ENCODE data around the gene IL17C. TPM values are rescaled to one million over a fixed set of nuclear protein-coding genes. Genes with fewer than 3 reads are reported as not detected.
A peak's percentile ranks its signal among the peaks of the same experiment; 100 is the strongest.

The IL17C gene
- total RNA-seq, 6 donors from 2014 or later: 0.40 to 0.76 TPM; not detected in 4

DNA sequence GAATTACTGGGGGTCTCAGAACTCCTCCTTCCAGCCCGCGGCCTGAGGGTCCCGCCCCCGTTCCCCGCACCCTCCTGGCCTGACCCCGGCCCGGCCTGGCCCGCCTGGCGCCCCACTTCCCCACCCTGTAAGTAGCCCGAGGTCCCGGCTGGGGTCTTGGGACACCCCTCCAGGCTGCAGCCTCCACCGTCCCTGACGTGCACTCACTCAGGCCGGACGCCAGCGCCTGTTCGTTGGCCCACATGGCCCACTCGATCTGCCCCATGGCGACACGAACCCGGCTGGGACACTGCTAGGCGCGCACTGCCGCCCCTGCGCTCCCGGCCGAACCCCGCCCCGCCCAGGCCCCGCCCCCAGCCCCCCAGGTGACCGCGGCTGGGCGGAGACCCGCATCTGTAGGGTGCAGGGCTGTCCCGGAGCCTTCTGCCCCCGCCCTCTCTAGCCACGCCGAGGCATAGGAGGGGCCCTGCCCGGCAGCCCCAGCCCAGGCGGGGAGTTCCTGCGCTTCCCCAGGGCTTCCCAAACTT is 12.4 kb downstream of the IL17C start, which contains the start of gene CYBA:
Gene CYBA (minus strand): TSS at position 305 of the 527 bp plus-strand sequence. CDS start 40 bp downstream, at position 265.
- H3K27me3 ChIP-seq: no peaks in the 10 kb centered on the region
- H3K9me3 ChIP-seq: no peaks in the 10 kb centered on the region
- H3K4me3 ChIP-seq: peak within 1 kb of the TSS; percentile 71 to 91 (median 86)
- H3K4me1 ChIP-seq: peaks cover 16 to 47% (median 28%) of the 10 kb centered on the region in 4 donors
- H3K27ac ChIP-seq: peak within 1 kb of the TSS; percentile 87 to 97 (median 92)
- WGBS, 2 donors: 0% methylated on average over 10 to 22 of the region's 41 CpGs
- peak; percentile 91 to 96 for DNase-seq
- TF ChIP-seq EP300 (IDR thresholded peaks at IDR 0.05) (no peak), POLR2A (IDR thresholded peaks at IDR 0.05) (peak in 2 of 4 donors; percentile 26 to 76), POLR2AphosphoS5 (IDR thresholded peaks at IDR 0.05) (peak; percentile 59 to 71)
- TF ChIP-seq, protein P1, sequence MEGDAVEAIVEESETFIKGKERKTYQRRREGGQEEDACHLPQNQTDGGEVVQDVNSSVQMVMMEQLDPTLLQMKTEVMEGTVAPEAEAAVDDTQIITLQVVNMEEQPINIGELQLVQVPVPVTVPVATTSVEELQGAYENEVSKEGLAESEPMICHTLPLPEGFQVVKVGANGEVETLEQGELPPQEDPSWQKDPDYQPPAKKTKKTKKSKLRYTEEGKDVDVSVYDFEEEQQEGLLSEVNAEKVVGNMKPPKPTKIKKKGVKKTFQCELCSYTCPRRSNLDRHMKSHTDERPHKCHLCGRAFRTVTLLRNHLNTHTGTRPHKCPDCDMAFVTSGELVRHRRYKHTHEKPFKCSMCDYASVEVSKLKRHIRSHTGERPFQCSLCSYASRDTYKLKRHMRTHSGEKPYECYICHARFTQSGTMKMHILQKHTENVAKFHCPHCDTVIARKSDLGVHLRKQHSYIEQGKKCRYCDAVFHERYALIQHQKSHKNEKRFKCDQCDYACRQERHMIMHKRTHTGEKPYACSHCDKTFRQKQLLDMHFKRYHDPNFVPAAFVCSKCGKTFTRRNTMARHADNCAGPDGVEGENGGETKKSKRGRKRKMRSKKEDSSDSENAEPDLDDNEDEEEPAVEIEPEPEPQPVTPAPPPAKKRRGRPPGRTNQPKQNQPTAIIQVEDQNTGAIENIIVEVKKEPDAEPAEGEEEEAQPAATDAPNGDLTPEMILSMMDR (IDR thresholded peaks at IDR 0.05): no peak
- peak; percentile 80 to 90 for ATAC-seq (ENCODE audit: low FRiP score in 2 of 2)
- peaks cover 0 to 40% (median 31%) of the 10 kb centered on the region in 4 donors for H3K36me3 ChIP-seq

GRCh38 chr16:88651276-88651988 is 13.1 kb downstream of the IL17C start:
- DNase-seq (peak; percentile 83 to 87), ATAC-seq (ENCODE audit: low FRiP score in 2 of 2) (peak; percentile 28 to 62)
- peak overlapping the region; percentile 87 to 97 (median 92) for H3K27ac ChIP-seq
- H3K9me3 ChIP-seq: no peaks in the 10 kb centered on the region
- H3K4me3 ChIP-seq: peak overlapping the region in 3 of 4 donors; percentile 82 to 91 (median 90)
- no peaks in the 10 kb centered on the region for H3K27me3 ChIP-seq
- WGBS, 2 donors: 42% methylated on average over 22 of the region's 24 CpGs; no CpG with 5 or more reads in 1 of the 2 donors
- peaks cover 0 to 40% (median 32%) of the 10 kb centered on the region in 4 donors for H3K36me3 ChIP-seq
- TF ChIP-seq POLR2A (IDR thresholded peaks at IDR 0.05) (peak in 1 of 4 donors; percentile 44), EP300 (IDR thresholded peaks at IDR 0.05) (peak in 2 of 4 donors; percentile 13 to 87), POLR2AphosphoS5 (IDR thresholded peaks at IDR 0.05) (peak; percentile 76 to 86)
- TF ChIP-seq, protein P1 (IDR thresholded peaks at IDR 0.05): no peak
- peaks cover 16 to 47% (median 28%) of the 10 kb centered on the region in 4 donors for H3K4me1 ChIP-seq

GRCh38 chr16:88651989-88652761 is 13.8 kb downstream of the IL17C start:
- DNase-seq: peak in 1 of 2 donors; percentile 79
- no peak for ATAC-seq (ENCODE audit: low FRiP score in 2 of 2)
- no peak for TF ChIP-seq POLR2A (IDR thresholded peaks at IDR 0.05)
- no peak for TF ChIP-seq POLR2AphosphoS5 (IDR thresholded peaks at IDR 0.05)
- no peak for TF ChIP-seq EP300 (IDR thresholded peaks at IDR 0.05)
- TF ChIP-seq, protein P1 (IDR thresholded peaks at IDR 0.05): no peak
- 76 to 86% methylated on average over 6 to 23 of the region's 29 CpGs for WGBS, 2 donors
- Histone ChIP-seq H3K4me3 (no peak overlapping the region), H3K4me1 (peaks cover 16 to 44% (median 28%) of the 10 kb centered on the region in 4 donors), H3K9me3 (no peaks in the 10 kb centered on the region), H3K27me3 (no peaks in the 10 kb centered on the region), H3K36me3 (peaks cover 0 to 47% (median 35%) of the 10 kb centered on the region in 4 donors), H3K27ac (peak overlapping the region; percentile 87 to 97 (median 92))

GRCh38 chr16:88652762-88653063 is 14.3 kb downstream of the IL17C start:
- DNase-seq: peak in 1 of 2 donors; percentile 73
- TF ChIP-seq, protein P1 (IDR thresholded peaks at IDR 0.05): no peak
- TF ChIP-seq POLR2AphosphoS5 (IDR thresholded peaks at IDR 0.05): no peak
- TF ChIP-seq POLR2A (IDR thresholded peaks at IDR 0.05): no peak
- TF ChIP-seq EP300 (IDR thresholded peaks at IDR 0.05): no peak
- H3K36me3 ChIP-seq: peaks cover 0 to 52% (median 39%) of the 10 kb centered on the region in 4 donors

More at GRCh38 chr16:88652762-88653063, 14.3 kb downstream of the IL17C start:
- no peak for ATAC-seq (ENCODE audit: low FRiP score in 2 of 2)
- H3K27me3 ChIP-seq: no peaks in the 10 kb centered on the region
- no peaks in the 10 kb centered on the region for H3K9me3 ChIP-seq
- peaks cover 16 to 40% (median 27%) of the 10 kb centered on the region in 4 donors for H3K4me1 ChIP-seq
- H3K4me3 ChIP-seq: no peak overlapping the region
- peak overlapping the region in 3 of 4 donors; percentile 88 to 97 (median 96) for H3K27ac ChIP-seq
- WGBS, 2 donors: 92% methylated on average over 5 of the region's 8 CpGs; no CpG with 5 or more reads in 1 of the 2 donors

Measured in upper lobe of left lung (tissue), 6 donors.